GM19395 (cell line): ENCODE measurements around the gene CCDC178.
"Not testable (repeated sequence)": the region's sequence is repeated elsewhere in the genome, so short reads cannot be mapped to it uniquely, and the experiment has no call there.

Experiments
- ATAC-seq: cut with Tn5 transposase; IDR thresholded peaks from one replicate; pipeline ENCODE4 v1.9.1; 2021; ENCODE audit warnings: mild to moderate bottlenecking, moderate library complexity; ENCODE audit not compliant: unreplicated experiment

CCDC178 gene, protein sequence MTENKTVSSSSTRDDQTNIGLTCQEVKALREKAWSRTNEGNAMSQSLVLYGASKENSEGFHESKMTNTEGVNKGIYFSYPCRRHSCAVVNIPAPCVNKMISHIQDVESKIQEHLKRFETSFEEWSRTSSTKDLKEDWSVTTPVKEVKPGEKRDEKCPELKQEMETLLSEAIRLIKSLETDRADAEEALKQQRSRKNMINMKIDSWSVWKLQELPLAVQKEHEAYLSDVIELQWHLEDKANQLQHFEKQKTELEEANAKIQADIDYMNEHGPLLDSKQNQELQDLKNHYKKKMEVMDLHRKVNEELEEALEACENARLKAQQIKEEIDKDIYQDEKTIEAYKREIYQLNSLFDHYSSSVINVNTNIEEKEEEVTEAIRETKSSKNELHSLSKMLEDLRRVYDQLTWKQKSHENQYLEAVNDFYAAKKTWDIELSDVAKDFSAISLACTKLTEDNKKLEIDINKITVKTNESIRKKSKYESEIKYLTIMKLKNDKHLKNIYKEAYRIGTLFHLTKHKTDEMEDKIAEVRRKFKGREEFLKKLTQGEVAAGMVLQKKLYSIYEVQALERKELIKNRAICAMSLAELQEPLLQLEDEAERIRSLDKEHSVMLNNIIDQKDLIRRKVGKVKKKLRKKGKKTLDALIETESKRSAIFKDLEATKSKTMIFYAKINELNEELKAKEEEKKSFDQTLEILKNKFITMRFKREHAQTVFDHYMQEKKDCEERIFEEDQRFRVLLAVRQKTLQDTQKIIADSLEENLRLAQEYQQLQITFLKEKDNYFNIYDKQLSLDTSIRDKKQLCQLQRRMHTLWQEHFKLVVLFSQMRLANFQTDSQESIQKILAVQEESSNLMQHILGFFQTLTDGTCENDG

DNA sequence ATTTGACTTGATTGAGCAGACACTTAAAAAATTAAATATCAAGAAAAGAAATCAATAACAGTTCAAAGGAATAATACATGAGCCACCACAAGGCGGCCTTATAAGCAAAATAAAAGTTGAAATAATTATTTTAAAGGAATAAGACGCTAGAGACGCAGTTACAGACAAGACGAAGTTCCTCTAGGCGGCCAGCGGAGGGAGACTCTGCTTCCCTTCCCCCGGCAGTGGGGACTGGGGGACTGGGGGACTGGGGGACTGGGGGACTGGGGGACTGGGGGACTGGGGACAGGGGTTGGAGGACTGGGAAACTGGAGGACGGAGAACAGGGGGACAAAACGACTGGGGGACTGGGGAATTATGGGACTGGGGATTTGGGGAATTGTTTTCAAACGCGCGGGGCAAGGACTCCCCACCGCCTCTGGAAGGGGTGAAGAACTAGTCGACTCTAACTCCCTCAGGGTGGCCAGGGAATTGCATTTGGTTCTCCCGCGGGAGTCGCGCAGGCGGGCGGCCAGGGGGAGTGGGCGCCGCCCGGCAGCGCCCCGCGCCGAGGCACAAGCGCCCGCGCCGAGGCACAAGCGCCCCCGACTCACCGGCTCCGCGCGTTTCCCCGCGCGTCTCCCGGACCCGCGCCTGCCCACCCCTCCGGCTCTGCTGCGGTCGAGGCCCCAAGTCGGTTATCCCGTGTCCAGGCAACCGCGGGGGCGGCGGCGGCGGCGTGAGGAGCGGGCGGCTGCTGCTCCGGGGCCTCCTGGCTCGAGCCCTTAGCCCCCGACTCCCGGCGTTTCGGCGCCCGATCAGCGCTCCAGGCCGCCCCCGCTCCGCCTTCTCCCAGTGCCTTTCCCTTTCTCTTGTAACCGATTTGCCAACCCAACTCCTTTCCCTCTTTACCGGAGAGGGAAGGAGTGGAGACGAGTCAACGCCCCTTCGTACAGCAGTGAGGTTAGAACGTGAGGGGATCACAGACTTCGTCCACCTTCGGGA is at the start of gene CCDC178:
Gene CCDC178, minus strand, starts transcription at position 662 of the 984 bp plus-strand sequence. CDS start 28,633 bp downstream, outside the sequence.
- no peak for ATAC-seq

DNA sequence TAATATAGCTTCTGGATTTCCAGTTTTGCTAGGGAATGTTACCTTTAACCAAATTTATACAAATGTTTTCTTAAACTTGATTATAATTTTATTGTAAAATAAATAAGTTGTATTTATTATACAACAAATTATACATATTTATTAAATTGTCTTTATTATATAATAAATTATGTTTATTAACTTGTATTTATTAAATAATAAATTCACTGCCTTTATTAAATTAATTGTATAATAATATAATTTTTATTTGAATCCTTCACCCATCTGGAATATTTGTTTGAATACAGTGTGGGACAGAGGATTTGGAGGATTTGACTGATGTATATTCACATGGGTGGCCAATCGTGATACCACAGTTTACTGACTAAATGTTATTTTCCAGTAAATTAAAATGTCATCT is 43.4 kb upstream of the CCDC178 start:
- no peak for ATAC-seq

DNA sequence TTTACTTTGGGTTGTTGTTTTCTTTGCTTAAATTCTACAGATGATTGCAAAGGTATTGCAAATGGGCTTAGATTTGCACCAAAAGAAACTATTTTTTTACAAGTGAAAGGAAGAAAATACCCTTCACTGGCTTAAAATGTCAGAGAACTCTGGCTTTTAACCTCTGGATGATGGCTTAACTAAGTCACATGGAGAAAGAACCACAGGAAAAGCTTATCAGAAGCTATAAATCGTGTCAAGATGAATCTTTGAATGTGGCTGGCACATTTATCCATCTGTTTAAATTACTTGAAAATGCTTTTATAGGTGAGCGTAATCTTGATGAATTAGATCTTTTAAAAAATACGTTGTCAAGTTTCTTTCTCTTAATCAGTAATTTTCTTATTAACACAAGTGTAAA is 32.0 kb upstream of the CCDC178 start:
- ATAC-seq: no peak

DNA sequence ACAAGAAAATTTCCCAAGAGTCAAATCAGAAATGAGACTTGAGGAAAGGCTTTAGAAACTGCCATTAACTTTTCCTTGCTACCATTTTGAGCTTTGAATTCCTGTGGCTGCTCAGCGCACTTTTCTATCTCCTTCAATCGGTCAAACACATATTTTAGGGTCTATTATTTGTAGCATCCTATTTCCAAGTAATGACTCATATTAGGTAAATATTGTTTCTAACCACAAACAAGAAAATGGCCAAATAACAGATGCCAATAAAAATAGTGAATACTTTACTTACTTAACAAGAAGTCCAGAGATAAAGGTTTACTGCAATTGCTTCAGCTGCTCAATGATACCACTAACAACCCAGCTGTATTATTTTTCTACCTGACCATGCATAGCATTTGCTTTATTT is 29.7 kb upstream of the CCDC178 start:
- ATAC-seq: no peak

DNA sequence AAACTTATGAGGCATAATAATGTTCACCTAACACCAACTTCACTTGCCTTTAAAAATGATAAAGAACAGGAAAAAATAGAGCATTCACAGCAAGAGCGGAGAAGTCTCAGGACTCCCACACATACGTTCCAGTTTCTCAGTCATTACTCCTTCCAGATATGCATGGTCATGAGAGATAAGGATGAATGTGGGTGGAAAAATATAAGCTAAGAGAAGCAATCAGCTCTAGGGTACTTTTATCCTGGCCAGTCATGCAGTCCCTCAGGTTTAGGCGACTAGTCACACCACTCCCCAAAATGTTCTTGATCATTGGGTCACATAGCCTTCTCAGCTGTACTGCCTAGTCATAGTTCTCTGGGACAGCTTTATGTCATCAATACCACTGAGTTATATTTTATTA is 29.2 kb upstream of the CCDC178 start:
- no peak for ATAC-seq

DNA sequence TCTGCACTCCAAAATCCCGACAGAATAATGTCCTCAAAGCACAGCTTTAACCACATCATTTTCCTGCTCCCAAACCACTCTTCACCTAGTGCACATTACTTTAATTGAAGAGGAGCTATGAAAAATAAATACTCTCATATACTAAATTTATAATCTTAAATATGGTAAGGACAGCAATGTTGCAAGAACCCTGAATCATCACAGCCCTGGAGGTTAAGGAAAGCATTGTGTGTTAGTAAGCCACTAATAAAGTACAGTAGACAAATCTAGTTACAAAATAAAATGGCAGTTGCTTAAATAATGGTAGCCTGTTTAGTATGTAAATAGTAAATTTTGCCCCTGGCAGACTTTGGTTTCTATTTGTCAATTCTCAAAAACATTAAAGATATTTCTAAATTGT is 27.0 kb upstream of the CCDC178 start:
- no peak for ATAC-seq

DNA sequence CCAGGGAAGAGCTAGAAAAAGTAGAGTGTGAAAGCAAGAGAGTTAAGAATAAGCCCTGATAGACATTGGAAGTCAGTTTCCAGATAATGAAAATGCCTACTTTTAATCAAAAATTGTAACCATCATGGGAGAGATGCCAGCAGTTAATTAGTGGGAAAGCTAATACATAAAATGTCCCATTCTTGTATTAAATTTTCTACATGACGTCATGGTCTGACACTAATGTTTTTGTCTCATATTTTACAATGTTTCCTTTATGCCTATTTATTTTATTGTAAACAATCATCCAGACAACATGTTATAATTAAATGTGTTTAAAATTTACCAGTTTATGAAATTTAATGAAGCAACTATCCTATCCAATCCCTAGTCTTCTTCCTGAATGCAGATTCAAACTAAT is 26.3 kb upstream of the CCDC178 start:
- no peak for ATAC-seq

DNA sequence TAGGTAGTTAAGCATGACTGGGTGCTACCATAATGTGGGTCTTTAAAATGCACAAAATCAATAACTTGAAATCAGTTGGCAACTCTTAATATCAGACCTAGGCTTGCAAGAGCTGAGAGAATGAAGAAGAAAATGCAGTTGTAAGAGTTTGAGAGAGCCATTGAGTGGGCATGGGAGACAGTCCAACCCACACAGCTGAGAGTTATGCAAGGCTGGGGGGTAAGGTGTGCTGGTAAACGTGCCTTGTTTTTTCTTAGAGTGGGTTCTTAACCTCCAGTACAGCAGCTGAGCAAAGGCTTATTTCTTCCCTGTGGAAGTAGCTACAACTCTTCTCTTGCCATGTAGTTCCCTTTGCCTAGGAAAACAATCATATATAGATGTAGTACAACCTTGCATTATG is 20.2 kb upstream of the CCDC178 start:
- no peak for ATAC-seq

DNA sequence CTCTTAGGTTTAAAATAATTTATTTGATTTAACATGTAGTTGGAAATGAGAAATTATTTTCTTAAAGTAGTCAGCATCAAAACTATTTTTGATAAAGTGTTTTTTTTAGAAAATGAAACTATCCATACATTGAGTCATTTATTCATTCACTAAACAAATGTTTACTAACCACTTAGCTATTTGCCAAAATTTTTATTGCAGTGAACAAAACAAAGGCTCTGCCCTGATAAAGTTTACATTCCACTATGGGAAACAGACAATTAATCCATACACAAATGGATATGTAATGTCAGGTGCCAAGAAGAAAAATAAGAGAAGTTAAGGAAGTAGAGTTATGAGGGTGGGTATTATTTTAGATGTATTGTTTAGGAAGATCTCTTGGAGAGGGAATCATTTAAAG is 19.1 kb upstream of the CCDC178 start:
- no peak for ATAC-seq

DNA sequence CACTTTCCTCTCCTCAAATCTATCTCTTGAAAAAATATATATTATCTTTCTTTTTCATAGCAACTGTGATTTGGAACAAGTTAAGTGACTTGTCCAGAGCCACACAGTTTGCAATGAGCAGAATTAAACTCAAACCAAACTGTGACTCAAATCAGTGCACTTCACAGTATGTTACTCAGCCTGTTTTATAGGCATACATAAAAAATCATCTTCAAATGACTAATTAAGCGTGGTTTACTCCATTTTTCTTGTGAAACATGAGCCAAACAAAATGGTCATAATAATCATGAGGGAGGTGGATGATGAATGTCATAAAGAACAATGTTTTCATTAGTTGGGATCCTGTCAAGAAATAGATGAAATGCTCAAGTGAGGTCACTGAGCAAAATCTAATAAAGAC is 6.1 kb upstream of the CCDC178 start:
- ATAC-seq: no peak

DNA sequence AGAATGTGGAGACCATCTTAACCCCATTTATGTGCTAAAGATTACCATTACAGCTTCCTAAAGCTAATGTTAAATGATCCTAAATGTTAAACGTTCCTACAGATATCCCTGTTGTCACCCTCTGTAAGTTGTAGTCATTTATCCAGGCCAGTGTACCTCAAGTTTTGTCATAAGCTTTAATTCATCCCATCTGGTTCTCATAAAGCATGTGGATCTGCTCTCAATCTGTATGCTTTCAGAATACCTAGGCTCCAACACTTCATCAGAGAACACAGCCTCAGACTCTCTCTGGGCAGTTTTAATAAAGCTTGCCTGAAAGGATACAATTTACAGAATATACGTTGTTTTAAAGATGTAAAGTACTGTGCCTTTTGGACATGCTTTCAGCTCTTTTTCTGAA is 4.2 kb upstream of the CCDC178 start:
- no peak for ATAC-seq

DNA sequence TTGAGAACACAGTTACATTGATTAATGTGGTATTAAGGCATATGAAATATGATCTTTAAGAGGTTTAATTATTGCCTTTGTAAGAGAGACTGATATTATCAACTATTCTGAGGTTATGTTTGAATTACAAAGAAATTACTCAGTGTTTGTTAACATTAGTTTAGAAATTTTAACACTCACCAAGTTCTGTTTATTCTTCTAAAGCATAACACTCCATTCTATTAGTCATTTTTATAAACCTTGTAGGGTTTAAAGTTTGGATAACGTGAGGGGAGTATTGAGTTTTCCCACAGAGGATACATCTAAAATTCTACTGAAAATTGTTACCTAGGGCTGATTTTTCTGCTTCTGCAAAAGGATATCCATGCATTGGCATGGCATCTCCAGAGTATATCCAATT is 7.7 kb downstream of the CCDC178 start:
- no peak for ATAC-seq

DNA sequence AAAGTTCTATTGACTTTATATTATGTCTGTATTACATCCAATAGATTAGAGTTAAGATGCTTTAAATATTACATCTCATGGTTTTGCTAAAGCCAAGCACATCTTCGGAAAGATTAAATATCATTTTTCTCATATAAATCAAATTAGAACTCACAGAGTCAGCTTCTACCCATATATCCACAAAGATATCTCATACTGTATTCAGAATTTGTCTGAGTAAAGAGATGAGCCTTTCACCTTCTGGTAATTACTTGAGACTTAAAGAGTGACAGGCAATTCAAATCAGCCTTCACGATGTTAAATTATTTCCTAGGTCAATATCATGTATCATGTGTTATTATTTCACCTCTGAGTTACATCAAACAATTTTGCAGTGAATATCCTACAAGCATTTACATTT is 13.0 kb downstream of the CCDC178 start:
- ATAC-seq: no peak

DNA sequence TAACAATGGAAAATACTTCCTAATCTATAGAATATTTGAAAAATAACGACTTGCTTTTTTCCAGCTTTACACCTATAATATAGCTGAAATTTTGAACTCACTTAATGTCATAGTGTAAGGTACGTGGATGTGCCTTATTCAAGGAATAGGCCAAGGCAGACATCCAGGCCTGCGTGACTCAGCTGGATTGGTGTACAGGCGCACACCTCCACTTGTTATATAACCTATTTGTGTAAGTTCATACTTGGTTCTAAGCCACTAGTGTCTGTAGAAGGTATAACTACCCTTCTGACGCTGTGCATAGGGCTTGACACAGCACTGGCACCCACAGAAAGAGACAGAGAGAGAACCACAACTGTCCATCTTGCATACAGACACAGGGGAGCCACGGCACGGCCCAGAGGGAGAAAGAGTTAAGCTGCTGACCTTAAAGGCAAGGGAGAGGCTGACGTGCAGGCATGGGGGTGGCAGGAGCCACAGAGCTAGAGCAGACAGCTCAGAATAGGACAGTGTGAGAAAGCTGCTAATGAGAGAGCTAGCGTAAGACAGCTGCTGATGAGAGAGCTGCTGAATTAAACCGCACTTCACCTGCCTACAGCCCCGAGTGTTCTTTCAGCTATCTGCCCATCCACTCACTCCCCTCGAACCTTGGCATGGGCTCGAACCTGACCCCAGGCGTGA is 16.1 kb downstream of the CCDC178 start:
- ATAC-seq: no peak

DNA sequence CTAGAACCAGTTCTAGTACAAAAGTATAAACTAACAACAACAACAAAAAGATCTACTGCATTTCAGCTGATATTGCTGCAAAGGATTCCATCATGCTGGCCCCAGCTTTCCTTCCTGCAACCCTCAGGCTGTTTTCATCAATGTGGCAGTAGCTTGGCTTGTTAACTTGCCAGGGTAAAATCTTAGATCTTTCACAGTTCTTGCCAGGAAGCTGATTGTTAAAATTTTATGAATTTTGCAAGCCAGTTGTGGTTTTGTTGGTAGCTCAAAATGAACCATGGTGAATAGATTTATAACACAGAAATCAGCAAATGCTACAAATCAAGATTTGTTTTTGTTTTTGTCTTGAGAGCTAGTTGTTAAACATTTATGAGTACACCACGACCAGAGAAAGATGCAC is 19.3 kb downstream of the CCDC178 start:
- ATAC-seq: no peak

DNA sequence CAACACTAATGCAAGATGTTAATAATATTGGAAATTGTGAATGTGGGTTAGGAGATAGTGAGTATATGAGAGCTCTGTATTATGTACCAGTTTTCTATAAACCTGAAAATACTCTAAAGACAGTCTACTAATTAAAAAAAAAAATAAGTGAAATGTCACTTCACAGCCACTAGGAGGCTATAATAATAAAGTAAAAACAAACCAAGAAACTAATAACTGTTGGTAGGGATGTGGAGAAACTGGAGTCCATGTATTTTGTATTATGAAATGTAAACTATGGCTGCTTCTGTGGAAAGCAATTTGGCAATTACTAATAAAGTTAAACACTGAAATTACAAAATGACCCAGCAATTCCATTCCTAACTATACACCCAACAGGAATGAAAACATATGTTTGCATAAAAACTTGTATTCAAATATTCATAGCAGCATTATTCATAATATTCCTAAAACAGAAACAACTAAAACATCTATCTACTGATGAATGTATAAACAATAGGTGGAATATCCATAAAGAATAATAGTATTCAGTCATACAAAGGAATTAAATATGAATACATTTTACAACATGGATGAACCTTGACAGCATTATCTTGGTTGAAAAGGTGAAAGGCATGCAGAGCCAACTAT is 36.2 kb downstream of the CCDC178 start:
- ATAC-seq: peak; percentile 79

DNA sequence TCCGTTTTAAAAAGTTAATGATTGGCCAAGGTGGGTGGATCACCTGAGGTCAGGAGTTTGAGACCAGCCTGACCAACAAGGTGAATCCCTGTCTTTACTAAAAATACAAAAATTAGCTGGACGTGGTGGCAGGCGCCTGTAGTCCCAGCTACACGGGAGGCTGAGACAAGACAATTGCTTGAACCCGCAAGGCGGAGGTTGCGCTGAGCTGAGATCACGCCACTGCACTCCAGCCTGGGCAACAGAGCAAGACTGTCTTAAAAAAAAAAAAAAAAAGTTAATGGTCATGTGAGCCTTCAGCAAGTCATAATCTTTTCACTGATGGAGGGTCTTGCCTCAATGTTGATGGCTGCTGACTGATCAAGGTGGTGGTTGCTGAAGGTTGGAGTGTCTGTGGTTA is 41.6 kb downstream of the CCDC178 start:
- not testable (repeated sequence) for ATAC-seq

DNA sequence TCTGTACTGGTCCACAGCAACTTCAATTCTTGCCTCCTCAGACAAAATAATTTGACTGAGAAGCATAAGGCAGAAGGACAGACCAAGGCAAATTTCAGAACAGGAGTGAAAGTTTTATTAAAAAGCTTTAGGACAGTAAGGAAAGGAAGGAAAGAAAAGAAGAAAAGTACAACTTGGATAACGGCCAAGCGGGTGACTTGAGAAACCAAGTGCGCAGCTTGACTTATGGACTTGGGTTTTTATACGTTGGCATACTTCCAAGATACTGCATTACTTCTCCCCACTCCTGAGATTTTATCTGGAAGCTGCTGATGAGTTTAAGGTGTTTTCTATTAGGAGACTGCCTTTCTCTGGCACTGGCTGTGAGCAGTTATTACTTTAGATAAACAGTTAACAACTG is 64.7 kb downstream of the CCDC178 start:
- no peak for ATAC-seq

DNA sequence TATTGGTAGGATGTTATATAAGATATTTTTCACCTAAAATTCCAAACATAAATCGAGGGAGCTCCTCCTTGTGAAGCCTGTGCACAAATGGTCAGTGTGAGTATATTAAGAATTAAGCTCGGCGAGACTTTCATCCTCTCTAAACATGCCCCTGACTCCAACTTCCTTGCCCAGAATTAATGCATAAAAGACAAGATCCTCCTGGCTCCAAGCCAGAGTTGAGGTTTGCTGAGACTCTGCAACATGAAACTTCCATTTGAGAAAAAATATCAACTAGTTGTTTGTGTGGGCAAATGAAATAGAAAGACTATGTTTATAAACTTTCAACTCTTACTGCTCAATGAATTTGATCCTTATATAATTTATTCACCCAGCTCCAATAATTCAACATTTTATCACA is 68.1 kb downstream of the CCDC178 start:
- no peak for ATAC-seq
